ENCODE results near the gene ACSF3.

Gene ACSF3

DNA sequence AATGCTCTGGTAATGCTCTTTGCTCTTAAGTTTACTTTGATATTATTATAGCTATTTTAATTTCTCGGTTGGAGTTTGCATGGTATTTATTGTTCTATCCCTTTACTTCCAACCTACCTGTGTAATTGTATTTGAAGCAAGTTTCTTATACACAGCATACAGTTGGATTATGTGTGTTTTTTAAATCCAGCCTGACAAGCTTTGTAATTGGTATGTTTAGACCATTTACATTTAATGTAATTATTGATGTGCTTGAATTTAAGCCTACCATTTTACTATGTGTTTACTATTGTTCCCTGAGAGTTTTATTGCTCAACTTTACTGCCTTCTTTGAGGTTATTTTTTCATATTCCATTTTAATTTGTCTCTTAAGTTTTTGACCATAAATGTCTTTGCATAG, 35.7 kb downstream of the ACSF3 start:
- no peaks in the 10 kb centered on the region; the same call in 1 of the 2 replicates for H4K20me1 ChIP-seq (ENCODE audit: insufficient read depth, low read length)
- no peak for TF ChIP-seq EZH2 (IDR thresholded peaks at IDR 0.05; ENCODE audit: borderline replicate concordance, low read length)
- TF ChIP-seq, protein P1, sequence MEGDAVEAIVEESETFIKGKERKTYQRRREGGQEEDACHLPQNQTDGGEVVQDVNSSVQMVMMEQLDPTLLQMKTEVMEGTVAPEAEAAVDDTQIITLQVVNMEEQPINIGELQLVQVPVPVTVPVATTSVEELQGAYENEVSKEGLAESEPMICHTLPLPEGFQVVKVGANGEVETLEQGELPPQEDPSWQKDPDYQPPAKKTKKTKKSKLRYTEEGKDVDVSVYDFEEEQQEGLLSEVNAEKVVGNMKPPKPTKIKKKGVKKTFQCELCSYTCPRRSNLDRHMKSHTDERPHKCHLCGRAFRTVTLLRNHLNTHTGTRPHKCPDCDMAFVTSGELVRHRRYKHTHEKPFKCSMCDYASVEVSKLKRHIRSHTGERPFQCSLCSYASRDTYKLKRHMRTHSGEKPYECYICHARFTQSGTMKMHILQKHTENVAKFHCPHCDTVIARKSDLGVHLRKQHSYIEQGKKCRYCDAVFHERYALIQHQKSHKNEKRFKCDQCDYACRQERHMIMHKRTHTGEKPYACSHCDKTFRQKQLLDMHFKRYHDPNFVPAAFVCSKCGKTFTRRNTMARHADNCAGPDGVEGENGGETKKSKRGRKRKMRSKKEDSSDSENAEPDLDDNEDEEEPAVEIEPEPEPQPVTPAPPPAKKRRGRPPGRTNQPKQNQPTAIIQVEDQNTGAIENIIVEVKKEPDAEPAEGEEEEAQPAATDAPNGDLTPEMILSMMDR (IDR thresholded peaks at IDR 0.05; ENCODE audit: low read length), result no peak
- no peaks in the 10 kb centered on the region for H3K9me2 ChIP-seq (ENCODE audit: low read depth, low read length)
- H3K27me3 ChIP-seq (ENCODE audit: insufficient read depth, low read length), result no peaks in the 10 kb centered on the region
- no peak overlapping the region for H3K4me3 ChIP-seq (ENCODE audit: low read depth, low read length, poor library complexity, severe bottlenecking)
- no peaks in the 10 kb centered on the region for H3K4me1 ChIP-seq (ENCODE audit: insufficient read depth, low read length, severe bottlenecking)
- H2AFZ ChIP-seq (ENCODE audit: low read length), result no peak overlapping the region
- no peak overlapping the region for H3K4me2 ChIP-seq (ENCODE audit: low read length)
- peaks cover 97% of the 10 kb centered on the region for H3K36me3 ChIP-seq (ENCODE audit: insufficient read depth, low read length)
- peaks cover 7% of the 10 kb centered on the region for H3K9me3 ChIP-seq (ENCODE audit: low read length)
- H3K9ac ChIP-seq (ENCODE audit: low read length), result no peak overlapping the region
- no peaks in the 10 kb centered on the region; the same call in 1 of the 2 replicates for H3F3A ChIP-seq (ENCODE audit: insufficient read depth, low read length)
- no peak overlapping the region for H3K27ac ChIP-seq (ENCODE audit: low read depth, low read length, poor library complexity, severe bottlenecking)
- H3K79me2 ChIP-seq (ENCODE audit: insufficient read depth, low read length), result peaks cover 34% of the 10 kb centered on the region

DNA sequence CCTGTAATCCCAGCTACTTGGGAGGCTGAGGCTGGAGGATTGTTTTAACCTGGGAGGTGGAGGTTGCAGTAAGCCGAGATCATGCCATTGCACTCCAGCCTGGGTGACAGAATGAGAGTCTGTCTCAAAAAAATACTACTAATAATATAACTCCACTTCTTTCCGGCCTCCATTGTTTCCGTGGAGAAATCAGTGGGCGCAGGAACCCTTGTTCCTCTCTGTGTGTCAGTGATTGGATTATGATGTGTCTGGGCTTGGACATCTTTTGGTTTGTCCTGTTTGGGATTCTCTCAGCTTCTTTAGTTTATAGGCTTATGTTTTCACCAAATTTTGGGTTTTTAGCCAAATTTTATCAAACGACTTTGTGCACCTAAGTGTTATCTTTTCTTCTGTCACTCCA, 36.8 kb downstream of the ACSF3 start:
- H3K79me2 ChIP-seq (ENCODE audit: insufficient read depth, low read length), result peaks cover 34% of the 10 kb centered on the region
- no peaks in the 10 kb centered on the region for H3K4me1 ChIP-seq (ENCODE audit: insufficient read depth, low read length, severe bottlenecking)
- no peak overlapping the region for H3K4me3 ChIP-seq (ENCODE audit: low read depth, low read length, poor library complexity, severe bottlenecking)
- H3K9ac ChIP-seq (ENCODE audit: low read length), result no peak overlapping the region
- H3K36me3 ChIP-seq (ENCODE audit: insufficient read depth, low read length), result peaks cover 97% of the 10 kb centered on the region
- H3K9me2 ChIP-seq (ENCODE audit: low read depth, low read length), result no peaks in the 10 kb centered on the region
- H3K4me2 ChIP-seq (ENCODE audit: low read length), result no peak overlapping the region
- H2AFZ ChIP-seq (ENCODE audit: low read length), result no peak overlapping the region
- TF ChIP-seq EZH2 (IDR thresholded peaks at IDR 0.05; ENCODE audit: borderline replicate concordance, low read length), result no peak
- TF ChIP-seq, protein P1 (IDR thresholded peaks at IDR 0.05; ENCODE audit: low read length), result no peak
- H3K9me3 ChIP-seq (ENCODE audit: low read length), result peaks cover 7% of the 10 kb centered on the region
- no peaks in the 10 kb centered on the region for H3K27me3 ChIP-seq (ENCODE audit: insufficient read depth, low read length)
- H3K27ac ChIP-seq (ENCODE audit: low read depth, low read length, poor library complexity, severe bottlenecking), result no peak overlapping the region
- H3F3A ChIP-seq (ENCODE audit: insufficient read depth, low read length), result no peaks in the 10 kb centered on the region; the same call in 1 of the 2 replicates
- no peaks in the 10 kb centered on the region; the same call in 1 of the 2 replicates for H4K20me1 ChIP-seq (ENCODE audit: insufficient read depth, low read length)

DNA sequence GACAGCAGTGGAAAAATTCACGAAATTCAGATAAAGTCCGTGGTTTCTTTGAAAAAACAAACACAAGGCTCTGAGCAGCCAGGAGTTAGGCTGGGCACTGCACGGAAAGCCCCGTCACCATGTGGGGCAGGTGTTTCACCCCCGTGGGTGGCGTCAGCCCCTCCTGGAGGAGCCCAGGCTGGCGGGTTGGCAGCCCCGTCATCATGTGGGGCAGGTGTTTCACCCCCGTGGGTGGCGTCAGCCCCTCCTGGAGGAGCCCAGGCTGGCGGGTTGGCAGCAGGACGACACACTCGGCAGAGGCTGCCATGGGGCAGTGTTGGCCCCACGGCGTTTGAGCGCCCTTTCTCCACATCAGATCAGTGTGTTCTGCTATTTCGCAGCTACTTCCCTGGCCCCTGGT, 38.1 kb downstream of the ACSF3 start:
- Histone ChIP-seq H3K9ac (ENCODE audit: low read length) (no peak overlapping the region), H2AFZ (ENCODE audit: low read length) (no peak overlapping the region), H3F3A (ENCODE audit: insufficient read depth, low read length) (no peaks in the 10 kb centered on the region; the same call in 1 of the 2 replicates), H3K4me3 (ENCODE audit: low read depth, low read length, poor library complexity, severe bottlenecking) (no peak overlapping the region), H3K36me3 (ENCODE audit: insufficient read depth, low read length) (peaks cover 97% of the 10 kb centered on the region), H3K27ac (ENCODE audit: low read depth, low read length, poor library complexity, severe bottlenecking) (peak overlapping the region; percentile 50), H3K9me2 (ENCODE audit: low read depth, low read length) (no peaks in the 10 kb centered on the region), H3K9me3 (ENCODE audit: low read length) (peaks cover 7% of the 10 kb centered on the region), H3K4me2 (ENCODE audit: low read length) (no peak overlapping the region), H3K79me2 (ENCODE audit: insufficient read depth, low read length) (peaks cover 26% of the 10 kb centered on the region), H4K20me1 (ENCODE audit: insufficient read depth, low read length) (no peaks in the 10 kb centered on the region; the same call in 1 of the 2 replicates), H3K27me3 (ENCODE audit: insufficient read depth, low read length) (no peaks in the 10 kb centered on the region), H3K4me1 (ENCODE audit: insufficient read depth, low read length, severe bottlenecking) (no peaks in the 10 kb centered on the region)
- TF ChIP-seq, protein P1 (IDR thresholded peaks at IDR 0.05; ENCODE audit: low read length), result no peak
- TF ChIP-seq EZH2 (IDR thresholded peaks at IDR 0.05; ENCODE audit: borderline replicate concordance, low read length), result no peak

Data from OCI-LY1 (cell line).